GM19238 (cell line): Measurements from ENCODE around the gene APOB.

Source experiments
- DNase-seq: peaks from one replicate; pipeline ENCODE4 v3.0.0; 2011; ENCODE audit warnings: low spot score; ENCODE audit not compliant: insufficient read length

APOB gene

GRCh38 chr2:21043744-21044532 lies at the start of gene APOB:
TSS of gene APOB (minus strand) at chr2:21044073. CDS start at chr2:21043945, 128 bp downstream.
- no peak for DNase-seq

- DNase-seq = no peak
Measured at GRCh38 chr2:21092308-21092869, 48.5 kb upstream of the APOB start.

GRCh38 chr2:21084401-21084800 lies 40.5 kb upstream of the APOB start:
- no peak for DNase-seq

- no peak for DNase-seq
Measured at GRCh38 chr2:21083482-21083881, 39.6 kb upstream of the APOB start.

- no peak for DNase-seq
Measured at GRCh38 chr2:21078296-21078695, 34.4 kb upstream of the APOB start.

GRCh38 chr2:21072477-21073242 lies 28.8 kb upstream of the APOB start:
- no peak for DNase-seq

GRCh38 chr2:21070341-21071257 lies 26.7 kb upstream of the APOB start:
- no peak for DNase-seq

- DNase-seq = no peak
Measured at GRCh38 chr2:21069746-21070340, 26.0 kb upstream of the APOB start.

- no peak for DNase-seq
Measured at GRCh38 chr2:21067859-21068537, 24.1 kb upstream of the APOB start.

- no peak for DNase-seq
Measured at GRCh38 chr2:21067125-21067524, 23.3 kb upstream of the APOB start.

- DNase-seq = no peak
Measured at GRCh38 chr2:21059885-21060610, 16.2 kb upstream of the APOB start.

- DNase-seq = no peak
Measured at GRCh38 chr2:21057097-21057496, 13.2 kb upstream of the APOB start.

GRCh38 chr2:21055879-21056790 lies 12.3 kb upstream of the APOB start:
- no peak for DNase-seq

GRCh38 chr2:21055451-21055850 lies 11.6 kb upstream of the APOB start:
- DNase-seq = no peak

GRCh38 chr2:21054011-21054410 lies 10.1 kb upstream of the APOB start:
- DNase-seq = no peak

GRCh38 chr2:21052044-21052443 lies 8.2 kb upstream of the APOB start:
- DNase-seq = no peak

- no peak for DNase-seq
Measured at GRCh38 chr2:21050164-21050563, 6.3 kb upstream of the APOB start.

- no peak for DNase-seq
Measured at GRCh38 chr2:21047141-21048009, 3.5 kb upstream of the APOB start.
